Stimulated activated CD8-positive, alpha-beta memory T cell treated with anti-CD3 and anti-CD28 coated beads, Interleukin-12 subunit alpha, Interleukin-12 subunit beta, amount 100 ng/mL, for 24 hours (primary cell): ENCODE results near the gene CHST3.
"Not testable (repeated sequence)": the region's sequence is repeated elsewhere in the genome, so short reads cannot be mapped to it uniquely, and the experiment has no call there.

Source experiments
- DNase-seq: peaks from one replicate; pipeline ENCODE4 v3.0.0-alpha.2; 2020; ENCODE audit errors: extremely low read depth

Gene CHST3

DNA sequence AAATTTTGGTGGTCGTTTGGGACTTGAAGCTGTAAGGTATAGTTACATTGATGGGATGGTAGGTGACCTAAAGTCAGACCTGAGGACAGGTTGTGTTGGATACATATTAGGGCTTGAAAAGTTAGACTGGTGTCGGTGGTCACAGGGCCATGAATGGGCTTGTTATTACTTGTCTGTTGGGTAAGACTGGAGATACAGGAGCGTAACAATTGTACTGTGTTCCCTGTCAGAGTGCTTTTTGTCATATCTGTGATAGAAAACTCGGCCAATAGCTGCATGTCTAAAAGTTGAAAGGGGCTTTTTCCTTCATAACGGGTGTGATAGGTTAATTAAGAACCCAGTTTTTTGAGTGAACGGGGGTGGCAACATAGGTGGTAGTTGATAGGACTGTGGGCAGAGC, 13.5 kb upstream of the CHST3 start:
- no peak for DNase-seq

DNA sequence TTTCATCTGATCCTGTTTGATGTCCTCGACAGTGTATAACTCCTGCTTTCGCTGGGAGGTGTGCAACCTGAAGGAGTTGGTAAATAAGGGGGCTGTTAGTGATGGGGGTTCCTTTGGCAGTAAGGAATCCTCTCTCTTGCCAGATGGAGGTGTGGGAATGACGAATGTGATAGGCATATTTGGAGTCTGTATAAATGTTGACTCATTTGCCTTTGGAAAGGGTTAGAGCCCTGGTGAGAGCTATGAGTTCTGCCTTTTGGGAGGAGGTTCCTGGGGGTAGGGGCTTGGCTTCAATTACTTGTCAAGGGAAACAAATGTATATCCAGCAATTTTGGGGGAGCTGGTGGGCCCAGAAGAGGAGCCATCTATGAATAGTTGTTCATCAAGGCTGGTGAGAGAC, 11.4 kb upstream of the CHST3 start:
- DNase-seq, result no peak

GRCh38 chr10:71957546-71958275, 6.5 kb upstream of the CHST3 start:
- DNase-seq, result no peak

- no peak for DNase-seq
Measured at GRCh38 chr10:71959526-71959925, 4.7 kb upstream of the CHST3 start.

DNA sequence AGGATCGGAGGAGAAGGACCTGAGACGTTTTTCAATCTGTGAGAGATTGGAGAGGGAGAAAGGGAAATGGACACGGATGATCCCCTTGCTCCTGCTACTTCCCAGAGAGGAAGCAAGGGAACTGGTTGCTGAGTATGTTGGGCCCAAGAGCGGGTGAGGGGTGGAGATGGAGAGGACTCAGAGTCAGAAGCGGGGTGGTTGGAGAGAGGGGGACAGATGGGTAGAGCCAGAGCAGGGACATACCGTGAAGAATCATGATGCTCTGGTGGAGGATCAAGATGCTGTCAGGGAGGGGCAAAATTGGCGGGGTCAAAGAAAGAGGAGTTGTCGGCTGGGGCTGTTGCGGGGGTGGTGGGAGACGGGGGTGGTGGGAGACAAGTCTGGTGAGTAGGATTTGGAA, 2.4 kb upstream of the CHST3 start:
- DNase-seq, result no peak

DNA sequence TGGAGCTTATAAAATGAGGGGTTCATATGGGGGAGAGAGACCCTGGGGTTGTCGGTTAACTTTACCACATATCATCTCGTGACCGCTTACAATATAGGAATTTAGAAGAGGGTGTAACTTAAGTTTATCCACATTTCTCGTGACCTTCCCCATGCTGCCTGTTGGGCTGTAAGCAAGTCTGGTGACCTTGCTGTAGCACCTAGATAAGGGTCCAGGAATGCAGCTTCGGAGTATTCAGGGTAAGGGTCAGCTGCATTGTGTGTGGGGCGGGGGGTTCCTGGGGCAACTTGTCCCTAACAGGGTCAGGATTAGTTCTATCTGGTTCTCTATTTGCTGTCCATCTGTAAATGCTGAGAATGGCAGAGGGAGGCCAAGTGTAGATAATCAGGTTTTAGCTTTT, 1.3 kb upstream of the CHST3 start:
- no peak for DNase-seq

- no peak for DNase-seq
Measured at GRCh38 chr10:71963351-71964097, 671 bp upstream of the CHST3 start.

DNA sequence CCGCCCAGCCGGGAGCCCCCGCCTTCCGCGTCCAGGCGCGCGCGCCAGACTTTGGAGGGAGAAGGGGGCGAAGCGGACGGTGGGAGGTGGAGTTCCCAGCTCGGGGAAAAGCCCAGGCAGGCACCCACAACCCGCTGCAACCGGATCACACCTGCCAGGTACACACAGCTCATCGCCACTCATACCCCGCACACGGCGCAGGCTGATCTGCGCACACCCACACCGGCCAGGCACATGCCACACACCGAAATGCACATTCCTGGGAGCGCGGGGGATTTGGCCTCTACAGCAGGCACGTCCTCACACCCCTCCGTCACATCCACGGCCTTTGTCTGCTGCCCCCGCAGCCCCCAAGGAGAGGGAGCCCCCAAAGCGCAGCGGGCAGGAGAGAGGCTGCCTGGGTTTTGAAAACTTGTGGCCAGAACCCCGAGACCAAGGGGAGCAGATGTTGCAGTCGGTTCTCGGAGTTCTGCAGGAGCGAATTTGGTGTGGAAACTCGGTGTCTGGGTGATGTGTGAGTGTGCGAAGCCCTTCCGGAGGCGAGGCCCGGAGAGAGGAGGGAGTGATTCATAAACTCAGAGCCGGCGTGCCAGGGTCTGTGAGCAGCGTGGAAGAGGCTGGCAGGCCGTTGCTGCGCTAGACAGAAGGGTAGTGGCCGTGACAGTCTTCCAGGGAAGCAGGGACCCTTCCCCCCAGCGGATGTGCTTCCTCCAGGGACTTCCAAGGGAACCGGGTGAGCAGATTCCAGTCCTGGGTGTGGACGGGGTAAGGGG, 734 bp downstream of the CHST3 start:
- no peak for DNase-seq

- no peak for DNase-seq
Measured at GRCh38 chr10:71965623-71966022, 1.4 kb downstream of the CHST3 start.

DNA sequence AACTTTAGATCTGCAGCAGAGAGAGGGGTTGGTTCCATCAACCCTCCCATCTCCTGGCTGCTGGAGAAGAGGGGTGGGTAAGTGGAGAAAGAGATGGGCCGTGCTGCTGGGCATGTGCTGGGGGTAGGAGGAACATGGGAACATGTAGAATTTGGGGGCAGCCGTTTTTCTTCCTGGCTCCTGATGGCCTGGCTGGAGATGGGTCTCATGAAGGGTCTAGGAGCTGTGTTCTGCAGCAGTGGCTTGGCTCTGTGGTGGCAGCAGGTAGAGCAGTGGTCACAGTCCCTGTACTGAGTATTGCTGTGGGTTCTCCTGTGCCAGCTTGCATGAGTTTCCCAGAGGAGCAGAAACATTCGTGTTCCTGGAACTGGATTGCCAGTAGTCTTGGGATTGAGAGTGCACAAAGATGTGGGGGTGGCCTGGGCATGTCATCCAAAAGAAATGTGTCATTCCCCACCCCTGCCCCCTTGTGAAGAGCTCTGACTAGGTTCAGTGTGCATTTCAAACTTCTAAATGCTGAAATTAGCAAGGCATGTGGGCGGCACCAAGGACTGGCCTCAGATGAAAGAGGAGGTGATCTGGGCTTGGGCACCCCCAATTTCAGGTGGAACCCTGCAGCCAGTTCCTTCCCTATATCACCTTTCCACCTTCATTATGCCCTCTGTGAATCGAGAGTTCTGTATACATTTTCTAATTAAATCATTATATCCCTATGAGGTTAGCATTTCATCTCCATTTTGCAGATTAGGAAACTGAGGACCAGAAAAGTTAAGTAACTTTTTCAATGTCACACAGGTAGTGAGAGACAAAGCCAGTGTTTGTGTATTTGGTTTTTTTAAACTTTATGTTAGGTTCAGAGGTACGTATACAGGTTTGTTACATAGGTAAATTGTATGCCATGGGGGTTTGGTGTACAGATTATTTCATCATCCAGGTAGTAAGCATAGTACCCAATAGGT, 2.1 kb downstream of the CHST3 start:
- DNase-seq, result no peak

GRCh38 chr10:71967958-71968357, 3.8 kb downstream of the CHST3 start:
- DNase-seq, result not testable (repeated sequence)

DNA sequence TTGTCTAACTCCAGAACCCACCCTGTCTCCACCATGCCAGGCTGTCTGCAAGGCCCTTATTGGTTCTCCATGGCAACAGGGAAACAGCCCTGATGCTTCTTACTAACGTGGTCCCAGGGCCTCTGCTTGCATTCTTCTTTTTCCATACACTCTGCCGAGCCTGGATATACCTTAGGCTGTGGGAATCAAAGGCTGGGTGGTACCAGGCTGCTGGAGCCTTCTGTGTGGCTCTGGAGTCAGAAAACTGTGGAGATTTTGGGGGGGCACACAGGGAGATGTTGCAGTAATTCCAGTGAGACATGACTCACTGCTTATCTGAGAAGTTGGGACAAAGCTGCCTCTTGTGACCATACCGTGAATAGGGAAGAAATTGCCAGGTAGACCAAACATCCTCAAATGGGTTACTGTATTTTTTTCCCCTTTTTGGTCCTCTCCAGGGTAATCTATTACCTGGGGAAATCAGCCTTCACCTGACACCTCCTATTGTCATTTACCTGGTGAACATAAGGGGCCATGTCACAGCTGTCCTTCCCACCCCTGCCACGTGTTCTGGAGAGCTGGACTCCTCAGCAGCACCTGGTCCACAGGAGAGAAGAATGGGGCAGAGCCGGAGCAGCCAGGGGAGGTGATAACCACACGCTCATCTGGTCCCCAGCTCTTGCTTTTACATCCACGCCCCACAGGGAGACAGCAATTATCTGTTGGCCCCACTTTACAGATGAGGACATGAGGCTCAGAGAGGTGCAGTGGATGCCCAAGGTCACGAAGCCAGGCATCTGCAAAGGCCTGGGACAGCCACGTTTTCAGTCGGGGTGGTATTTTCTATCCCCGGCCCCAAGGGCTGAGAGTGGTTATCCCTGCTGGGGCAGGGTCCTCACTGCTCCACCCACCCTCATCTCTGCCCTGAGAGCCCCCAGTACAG, 4.6 kb downstream of the CHST3 start:
- DNase-seq, result no peak

GRCh38 chr10:71969929-71970328, 5.7 kb downstream of the CHST3 start:
- DNase-seq, result no peak

- DNase-seq, result no peak
Measured at GRCh38 chr10:71970331-71970730, 6.1 kb downstream of the CHST3 start.

DNA sequence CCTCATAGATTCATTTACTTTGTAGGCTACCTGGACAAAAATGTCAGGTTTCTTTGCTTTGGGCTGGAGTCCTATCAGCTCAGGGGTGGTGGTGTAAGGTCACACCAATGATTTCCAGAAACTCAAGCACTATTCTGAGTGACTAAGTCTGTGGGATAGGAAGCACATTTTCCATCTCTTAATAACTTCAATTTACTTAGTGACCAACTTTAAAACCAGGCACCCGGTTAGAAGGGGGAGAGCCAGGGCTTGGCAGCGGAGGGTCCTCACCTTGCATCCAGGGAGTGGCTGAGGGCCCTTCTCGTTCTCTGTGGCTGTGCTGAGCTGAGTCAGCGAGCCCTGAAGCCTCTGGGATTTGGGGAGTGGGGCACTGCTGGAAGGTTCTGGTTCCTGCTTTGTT, 6.7 kb downstream of the CHST3 start:
- no peak for DNase-seq

- DNase-seq, result no peak
Measured at GRCh38 chr10:71971311-71971731, 7.1 kb downstream of the CHST3 start.

GRCh38 chr10:71971769-71972555, 7.8 kb downstream of the CHST3 start:
- DNase-seq, result no peak

- no peak for DNase-seq
Measured at GRCh38 chr10:71972746-71973695, 8.8 kb downstream of the CHST3 start.
